NCI-H1436 treated with DMSO at 0.1 percent for 48 hours (cell line): ENCODE data around the gene C10orf62.

ENCODE experiments used
- DNase-seq: peaks from one replicate; lab custom pipeline; 2025; lab: John Stamatoyannopoulos, UW

The C10orf62 gene

DNA sequence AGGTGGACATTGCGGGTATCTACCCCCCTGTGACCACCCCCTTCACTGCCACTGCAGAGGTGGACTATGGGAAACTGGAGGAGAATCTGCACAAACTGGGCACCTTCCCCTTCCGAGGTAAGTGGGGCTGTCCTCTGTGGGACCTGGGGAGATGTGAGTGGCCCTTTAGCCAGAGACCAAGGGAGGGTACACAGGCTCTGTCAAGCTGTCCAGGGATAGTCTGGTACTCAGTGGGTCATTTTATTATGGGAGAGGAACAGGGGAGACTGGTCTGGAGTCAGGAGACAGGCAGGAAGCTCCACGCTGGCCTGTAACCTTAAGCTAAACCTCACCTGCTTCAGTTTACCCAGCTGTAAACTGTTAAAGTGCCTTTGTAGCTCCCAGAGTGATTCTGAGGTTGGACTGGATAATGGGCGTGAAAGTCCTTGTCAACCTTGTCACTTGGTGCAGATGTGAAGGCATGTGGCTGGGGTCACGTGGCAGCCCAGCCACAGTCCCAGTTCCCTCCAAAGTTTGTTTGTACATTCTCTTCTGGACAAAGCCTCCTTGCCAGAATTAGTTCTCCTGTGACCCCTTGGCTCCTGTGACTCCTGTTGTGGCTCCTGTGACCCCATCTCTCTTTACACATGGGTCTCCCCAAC, 4.6 kb upstream of the C10orf62 start:
- no peak for DNase-seq

DNA sequence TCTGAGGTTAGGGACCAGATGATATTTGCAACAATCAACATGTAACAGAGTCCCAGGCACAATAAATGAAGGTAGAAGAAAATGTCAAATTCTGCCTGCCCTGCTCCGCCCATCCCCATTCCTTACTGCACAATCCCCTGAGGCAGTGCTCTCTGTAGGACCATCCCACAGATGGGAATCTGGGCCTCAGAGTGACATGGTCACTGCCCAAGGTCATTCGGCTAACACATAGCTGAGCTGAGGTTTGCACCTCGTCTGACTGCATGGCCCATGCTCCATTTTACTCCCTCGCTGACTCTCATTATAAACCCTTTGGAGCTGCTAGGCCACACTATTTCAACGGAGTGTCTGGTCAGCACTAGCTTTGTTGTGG, 4.1 kb upstream of the C10orf62 start:
- DNase-seq, result no peak

DNA sequence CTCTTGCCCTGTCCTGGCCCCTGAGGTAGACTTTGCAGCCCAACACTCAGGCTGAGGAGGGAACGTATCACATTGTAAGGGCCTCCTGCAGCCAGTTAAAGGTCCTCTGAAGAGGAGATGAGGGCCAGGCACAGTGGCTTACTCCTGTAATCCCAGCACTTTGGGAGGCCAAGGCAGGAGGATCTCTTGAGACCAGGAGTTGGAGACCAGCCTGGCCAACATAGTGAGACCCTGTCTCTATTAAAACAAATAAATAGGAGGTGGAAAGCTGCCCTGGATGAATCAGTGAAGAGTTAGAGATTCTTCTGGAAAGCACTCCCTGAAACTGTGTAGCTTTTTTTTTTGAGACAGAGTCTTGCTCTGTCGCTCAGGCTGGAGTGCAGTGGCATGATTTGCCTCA, 2.3 kb upstream of the C10orf62 start:
- no peak for DNase-seq

DNA sequence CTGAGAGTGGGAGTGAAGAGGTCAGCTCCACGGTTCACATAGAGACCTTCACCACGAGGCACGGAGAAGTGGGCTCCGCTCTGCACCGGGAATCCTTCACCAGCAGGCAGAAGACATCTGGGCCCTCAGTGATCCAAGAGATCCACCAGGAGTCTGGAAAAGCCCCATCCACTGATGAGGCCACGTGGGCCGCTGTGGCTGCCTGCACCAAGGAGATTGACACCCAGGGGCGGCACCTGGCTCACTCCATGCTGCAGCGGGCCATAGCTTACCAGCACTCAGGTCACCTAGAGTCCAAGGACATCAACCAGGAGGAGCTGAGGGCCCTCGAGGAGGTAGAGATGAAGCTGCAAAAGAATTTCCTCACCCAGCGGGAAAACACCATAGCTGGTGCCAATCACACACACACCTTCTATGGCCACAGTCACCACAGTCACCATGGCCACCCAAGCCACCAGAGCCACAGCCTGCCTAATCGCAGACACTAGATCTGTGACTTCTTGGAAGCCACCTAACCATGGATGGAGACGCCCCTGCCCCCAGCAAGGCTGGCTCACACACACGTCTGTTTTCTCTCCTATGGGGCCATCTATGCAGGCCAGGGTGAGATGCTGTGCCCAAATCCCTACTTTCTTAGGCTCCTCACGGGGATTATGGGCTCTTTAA, 694 bp downstream of the C10orf62 start:
- no peak for DNase-seq

DNA sequence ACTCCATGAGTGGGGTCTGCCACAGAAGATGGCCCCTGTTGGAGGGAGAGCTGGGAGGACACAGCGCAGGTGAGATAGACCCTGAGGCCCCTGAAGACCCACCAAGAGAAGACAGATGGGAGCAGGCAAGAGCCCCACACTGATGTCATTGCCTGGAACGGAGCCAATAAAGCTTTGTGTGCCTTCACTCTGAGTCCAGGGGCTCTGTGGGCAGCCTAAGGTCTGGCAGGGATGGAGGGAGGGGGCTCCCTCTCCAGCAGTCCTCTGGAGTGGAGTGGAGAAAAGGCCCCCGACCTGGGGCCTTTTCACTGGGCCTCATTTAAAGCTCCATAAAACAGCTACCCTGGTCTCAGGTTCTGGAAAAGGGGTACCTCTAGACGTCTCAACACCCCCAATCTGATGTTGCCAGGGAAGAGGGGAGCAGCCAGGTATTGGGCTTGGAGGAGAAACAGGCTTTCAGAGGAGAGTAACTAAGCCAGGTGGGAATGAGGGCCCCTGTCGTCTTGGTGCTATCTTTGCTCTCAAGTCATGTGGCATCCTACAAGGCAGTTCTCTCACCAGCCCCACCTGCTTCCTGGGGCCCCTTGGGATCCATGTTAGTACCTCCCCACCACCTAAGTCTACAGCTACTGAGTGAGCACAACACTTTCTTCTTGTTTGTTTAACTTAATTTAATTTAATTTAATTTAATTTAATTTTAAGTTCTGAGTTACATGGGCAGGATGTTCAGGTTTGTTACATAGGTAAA, 1.4 kb downstream of the C10orf62 start:
- DNase-seq, result no peak

DNA sequence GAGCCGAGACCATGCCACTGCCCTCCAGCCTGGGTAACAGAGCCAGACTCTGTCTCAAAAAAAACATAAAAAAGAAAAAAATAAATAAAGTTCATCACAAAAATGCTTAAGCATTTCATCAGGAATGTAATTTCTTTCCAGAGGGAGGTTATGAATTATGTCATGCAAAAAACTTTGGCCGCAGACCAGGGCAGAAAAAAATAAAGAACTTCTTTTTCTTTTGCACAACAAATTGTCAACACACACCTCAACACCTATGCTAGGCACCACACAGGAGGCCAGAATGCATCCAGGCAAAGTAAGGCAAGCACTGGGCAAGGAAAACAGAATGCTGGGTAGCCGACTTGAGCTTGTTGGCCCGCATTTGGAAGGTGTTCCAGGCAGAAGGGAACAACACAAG, 3.9 kb downstream of the C10orf62 start:
- no peak for DNase-seq

DNA sequence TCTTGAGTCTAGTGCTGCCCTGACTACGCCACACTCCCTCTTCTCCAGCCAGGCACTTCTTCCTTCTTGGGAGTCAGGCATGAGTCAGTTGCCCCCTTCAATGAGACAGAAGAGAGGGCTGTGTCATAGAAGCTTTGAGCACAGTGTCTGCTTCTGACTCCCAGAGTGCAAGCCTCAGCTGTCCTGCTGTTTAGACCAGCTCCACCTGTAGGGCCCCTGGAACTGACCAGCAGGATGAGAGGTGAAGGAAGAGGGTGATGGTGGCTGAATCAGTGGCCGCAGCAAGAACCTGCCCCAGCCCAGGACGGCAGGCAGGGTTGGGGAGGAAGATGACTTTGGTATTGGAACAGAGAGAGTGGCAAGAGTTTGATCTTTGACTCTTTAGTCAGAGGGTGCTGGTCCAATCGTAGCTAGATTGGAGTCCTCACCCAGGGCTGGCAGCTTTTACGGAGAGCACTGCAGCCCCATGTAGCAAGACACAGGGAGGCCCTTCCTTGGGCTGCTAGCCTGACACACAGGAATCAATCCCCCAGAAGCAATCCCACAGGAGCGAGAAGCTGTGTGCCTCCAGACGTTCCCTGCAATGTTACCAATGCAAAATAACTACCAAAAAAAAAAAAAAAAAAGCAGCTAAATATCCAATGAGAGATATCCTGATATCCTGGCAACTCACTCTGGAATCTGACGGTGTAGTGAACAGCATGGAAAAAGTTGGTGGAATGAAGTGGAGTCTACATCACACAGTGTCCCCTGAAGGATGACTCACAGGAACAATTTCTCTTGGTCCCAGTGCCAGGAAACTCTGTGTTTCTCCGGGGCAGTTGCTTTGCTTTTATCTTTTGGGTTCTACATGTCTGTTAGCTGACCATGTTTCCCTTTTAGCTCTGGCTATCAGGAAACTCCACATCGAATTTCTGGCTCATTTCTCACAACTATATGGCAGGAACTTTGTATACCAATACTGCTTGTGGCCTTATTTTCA, 6.9 kb downstream of the C10orf62 start:
- DNase-seq, result no peak

DNA sequence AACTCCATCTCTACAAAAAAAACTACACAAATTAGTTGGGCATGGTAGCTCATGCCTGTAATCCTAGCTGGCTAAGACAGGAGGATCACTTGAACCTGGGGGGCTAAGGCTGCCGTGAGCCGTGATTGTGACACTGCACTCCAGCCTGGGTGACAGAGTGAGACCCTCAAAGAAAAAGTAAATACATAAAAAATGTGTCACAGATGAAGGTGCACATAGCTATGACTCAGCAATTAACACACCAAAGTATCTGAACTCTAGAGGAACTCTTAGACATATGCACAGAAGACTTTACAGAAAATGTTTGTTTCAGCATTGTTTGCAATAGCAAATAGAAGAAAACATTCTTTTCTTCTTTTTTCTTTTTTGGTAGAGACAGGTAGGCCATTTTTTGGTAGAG, 8.3 kb downstream of the C10orf62 start:
- no peak for DNase-seq

DNA sequence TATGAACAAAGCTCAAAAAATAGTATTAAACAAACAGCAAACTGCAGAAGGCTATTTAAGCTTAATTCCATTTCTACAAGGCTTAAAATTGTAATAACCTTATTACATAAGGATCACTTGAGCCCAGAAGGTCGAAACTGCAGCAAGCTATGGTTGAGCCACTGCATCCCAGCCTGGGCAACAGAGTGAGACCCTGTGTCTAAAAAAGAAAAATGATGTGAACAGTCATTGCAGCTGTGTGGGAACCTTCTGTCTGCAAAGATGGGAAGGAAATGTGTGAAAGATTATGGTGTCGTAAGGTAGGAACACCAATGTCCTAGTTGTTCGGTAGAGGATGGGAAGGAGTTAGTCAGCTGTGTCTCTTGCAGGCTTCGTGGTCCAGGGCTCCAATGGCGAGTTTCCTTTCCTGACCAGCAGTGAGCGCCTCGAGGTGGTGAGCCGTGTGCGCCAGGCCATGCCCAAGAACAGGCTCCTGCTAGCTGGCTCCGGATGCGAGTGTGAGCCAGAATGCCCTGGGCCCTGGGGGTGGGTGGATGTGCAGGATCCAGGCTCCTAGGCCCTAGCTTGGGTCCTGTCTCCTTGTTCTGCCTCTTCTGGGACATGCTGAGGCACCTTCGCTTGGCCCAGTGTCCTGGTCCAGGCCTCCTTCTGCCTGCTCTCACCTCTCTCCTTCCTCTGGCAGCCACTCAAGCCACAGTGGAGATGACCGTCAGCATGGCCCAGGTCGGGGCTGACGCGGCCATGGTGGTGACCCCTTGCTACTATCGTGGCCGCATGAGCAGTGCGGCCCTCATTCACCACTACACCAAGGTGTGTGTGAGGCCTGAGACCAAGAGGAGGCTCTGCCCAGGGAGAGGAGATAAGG, 9.1 kb downstream of the C10orf62 start:
- no peak for DNase-seq

DNA sequence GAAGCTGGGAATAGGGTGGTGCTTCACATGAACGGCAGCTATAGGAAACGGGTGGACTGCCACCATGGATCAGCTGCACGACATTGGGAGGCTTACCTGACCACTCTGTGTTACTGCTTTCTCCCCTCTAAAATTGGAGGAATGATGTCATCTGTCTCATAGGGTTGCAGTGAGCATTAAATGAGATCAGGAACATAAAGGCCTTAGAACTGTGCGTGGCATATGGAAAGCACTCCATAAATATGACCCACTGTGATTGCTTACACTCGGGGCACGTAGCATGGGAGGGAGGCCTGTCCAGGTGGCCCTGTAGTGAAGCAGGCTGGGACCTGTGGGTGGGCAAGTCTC, 9.7 kb downstream of the C10orf62 start:
- no peak for DNase-seq

DNA sequence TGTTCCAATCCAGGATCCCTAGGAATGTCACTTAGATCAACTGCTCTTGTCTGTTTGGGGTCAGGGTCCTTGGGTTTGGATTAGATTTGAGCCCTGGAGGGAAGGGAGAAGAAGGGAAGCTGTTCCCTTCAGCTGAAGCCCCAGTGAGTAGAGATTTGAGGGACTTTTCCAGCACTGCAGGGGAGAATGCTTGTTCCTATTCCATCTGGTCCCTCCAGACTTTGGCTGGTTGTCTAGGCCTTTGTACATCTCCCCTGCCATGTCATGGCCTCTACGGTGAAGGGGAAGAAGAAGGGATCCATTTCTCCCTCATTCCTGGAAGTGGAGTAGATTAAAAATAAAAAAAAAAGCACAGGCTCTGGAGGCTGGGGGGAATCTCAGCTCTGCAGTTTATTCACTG, 11.1 kb downstream of the C10orf62 start:
- DNase-seq, result no peak

DNA sequence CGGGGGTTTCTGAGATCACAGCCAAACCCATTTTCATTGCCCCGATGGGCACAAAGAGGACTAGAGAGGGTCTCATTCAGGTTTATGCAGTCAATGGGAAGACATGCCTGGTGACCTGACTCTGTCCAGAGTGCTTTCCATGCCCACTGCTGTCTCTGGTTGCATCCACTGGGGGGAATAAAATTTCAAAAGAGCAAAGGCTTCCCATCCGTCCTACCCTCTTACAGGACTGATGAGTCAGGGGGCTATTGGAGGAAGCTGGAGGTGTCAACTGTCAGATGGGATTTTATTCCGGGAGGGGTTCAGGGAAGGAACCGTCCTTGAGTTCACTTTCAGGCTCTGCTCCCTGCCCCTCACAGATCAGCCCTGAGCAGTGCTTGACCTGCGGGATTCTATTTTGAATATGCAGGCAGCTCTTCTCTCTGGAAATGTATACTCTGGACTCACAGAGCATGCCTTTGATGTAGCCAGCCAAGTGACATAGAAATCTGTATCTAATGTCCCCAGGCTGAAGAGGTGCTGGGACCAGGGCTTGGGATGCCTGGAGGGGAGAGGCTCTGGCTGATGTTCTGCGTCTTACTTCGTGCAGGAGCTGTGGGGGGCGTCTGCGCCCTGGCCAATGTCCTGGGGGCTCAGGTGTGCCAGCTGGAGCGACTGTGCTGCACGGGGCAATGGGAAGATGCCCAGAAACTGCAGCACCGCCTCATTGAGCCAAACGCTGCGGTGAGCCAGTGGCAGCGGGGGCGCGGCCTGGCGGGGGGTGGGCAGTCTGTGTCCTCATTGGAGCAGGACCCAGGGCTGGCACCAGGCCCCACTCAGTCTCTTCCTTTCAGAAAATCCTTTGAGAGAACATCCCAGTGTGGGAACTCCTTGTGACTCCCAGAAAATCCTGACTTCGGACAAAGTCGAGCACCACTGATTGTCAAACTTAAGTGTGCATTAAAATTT, 12.0 kb downstream of the C10orf62 start:
- no peak for DNase-seq

DNA sequence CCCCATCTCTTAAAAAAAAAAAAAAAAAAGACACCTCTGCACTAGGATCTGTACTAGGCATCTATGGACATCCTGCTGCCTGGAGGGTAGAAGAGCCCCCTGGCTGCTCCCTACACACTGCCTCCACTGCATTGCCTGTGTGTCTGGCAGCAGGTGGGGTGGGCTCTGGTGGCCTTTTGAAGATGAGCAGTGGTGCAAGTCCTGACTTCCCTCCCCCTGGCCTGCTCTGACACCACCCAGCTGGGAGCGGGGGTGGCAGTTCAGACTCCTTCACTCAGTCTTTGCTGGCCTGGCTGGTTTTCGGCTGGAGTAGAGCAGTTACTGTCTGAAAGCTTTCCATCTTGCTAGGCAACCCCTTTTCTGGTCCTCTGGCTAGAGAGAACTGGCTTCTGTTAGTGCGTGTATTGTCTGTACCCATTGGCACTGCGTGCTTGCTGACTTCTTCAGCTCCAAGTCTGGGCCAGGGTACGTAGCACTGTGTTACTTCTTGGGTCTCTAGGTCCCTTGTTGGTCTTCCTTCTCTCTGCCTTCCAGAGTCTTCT, 17.6 kb downstream of the C10orf62 start:
- no peak for DNase-seq

DNA sequence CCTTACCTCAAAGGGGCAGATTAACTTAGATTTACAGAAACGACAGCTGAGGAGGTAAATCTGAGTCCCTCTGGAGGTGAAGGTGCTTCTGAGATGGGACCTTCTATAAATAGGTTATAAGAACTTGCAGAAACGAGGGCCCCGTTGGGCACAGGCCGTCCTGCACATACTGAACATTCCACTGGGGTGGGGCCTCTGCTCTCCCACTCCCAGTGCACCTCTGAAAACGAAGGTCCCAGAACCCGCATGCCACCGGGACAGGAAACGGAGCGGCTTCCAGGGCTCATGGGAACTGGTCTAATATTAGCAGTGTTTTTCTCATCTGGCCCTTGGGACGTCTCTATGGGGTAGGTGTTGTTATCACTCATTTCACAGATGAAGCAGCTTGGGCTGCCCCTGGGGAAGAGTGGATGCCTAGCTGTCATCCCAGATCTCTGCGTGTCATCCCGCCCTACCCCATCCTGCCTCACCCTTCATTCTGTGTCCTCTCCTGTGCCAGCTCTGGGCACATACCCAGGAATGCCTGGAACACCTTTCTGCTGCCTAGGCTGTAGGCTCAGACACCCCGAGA, 19.6 kb downstream of the C10orf62 start:
- DNase-seq, result no peak

DNA sequence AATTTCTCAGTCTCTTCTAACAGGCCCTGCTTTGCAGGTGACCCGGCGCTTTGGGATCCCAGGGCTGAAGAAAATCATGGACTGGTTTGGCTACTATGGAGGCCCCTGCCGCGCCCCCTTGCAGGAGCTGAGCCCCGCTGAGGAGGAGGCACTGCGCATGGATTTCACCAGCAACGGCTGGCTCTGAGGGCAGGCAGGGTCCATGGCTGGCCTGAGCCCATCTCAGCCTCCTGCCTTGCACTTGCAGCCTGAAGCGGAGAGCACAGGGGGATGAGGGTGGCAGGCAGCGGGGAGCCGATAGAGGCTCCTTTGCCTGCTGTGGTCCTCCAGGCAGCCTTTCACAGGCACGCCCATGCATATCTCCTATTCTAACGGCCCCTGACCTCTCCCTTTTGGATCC, 22.0 kb downstream of the C10orf62 start:
- no peak for DNase-seq

DNA sequence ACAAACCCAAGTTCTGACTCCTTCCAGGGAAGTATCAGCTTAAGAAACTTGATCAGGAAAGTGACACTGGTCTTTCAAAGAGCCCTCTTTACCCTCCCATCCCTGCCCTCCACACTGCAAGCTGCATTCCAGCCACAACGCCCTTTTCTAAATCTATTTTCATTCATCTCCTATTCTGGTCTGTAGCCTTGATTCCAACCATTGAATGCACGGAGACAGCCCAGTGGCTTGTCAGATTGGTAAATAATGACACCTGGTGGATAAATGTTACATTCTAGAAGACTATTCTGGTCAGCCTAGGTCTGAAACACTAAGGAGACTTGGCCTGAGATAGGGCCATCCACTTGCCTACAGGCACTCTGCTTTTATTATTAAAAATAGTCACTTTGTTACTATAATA, 22.9 kb downstream of the C10orf62 start:
- no peak for DNase-seq

DNA sequence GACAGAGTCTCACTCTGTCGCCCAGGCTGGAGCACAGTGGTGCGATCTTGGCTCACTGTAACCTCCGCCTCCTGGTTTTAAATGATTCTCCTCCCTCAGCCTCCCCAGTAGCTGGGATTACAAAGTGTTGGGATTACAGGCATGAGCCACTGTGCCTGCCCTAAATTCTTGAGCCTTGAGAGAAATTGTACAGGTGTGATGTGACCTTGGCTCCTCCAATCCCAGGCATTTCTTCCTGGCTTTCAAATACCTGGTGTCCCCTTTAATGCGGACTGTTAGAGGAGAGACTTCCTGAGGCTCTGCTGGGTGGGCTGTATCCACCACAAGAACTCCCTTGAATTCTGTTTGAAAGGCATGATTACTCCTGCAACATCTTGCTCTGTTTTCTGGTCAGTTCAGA, 28.8 kb downstream of the C10orf62 start:
- DNase-seq, result no peak

DNA sequence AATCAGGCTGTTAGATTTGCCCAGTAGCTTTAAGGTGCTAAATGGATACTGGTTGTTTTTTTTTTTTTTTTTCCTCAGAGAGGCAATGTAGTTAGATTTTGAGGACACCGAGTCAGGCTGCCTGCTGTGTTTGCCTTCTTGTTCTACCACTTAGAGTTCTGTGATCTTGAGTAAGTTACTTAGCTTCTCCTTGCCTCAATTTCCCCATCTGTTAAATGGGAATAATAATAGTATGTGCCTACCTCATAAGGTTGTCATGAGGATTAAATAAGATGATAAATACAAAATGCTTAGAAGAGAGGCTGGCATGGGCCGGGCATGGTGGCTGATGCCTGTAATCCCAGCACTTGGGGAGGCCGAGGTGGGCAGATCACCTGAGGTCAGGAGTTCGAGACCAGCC, 29.2 kb downstream of the C10orf62 start:
- no peak for DNase-seq

DNA sequence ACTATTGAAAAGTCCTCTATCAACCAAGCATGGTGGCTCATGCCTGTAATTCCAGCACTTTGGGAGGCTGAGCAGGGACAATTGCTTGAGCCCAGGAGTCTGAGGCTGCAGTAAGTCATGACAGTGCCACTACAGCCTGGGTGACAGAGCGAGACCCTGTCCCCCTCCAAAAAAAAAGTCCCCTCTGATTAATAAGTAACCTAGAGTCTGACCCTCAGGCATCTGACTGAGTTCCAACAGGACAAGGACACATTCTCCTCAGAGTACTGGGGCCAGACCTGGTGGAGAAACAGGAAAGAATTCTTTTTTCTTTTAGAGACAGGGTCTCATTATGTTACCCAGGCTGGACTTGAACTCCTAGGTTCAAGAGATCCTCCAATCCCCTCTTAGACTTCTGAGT, 33.8 kb downstream of the C10orf62 start:
- no peak for DNase-seq

DNA sequence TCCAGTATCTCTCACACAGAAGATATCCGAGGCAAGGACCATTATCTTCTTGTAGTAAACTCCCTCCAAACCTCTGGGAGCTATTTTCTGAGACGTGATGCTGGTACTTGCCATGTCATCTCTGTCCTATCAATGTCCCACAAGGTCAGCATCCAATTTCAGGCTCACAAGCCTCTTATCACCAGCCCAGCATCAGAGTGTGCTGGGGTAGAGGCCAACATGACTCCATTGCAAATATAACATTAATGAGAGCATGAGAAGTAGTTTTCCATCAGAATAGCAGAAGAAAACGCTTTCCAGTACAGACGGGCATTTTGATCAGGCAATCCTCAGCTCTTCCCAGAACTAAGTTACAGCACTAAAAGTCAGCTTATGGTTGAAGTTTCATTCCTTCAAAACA, 38.2 kb downstream of the C10orf62 start:
- DNase-seq, result no peak
